Measurements from ENCODE around the gene SCN3A.
A peak's percentile ranks its signal among the peaks of the same experiment; 100 is the strongest.

Gene SCN3A

GRCh38 chr2:165109915-165110314 lies 93.9 kb downstream of the SCN3A start:
- DNase-seq, result no peak

- no peak for DNase-seq
Observed at GRCh38 chr2:165105926-165106325, 97.9 kb downstream of the SCN3A start.

- DNase-seq, result no peak
Observed at GRCh38 chr2:165087933-165088901, 115.6 kb downstream of the SCN3A start.

- DNase-seq, result no peak
Observed at GRCh38 chr2:165086337-165086736, 117.5 kb downstream of the SCN3A start.

GRCh38 chr2:165083326-165083725 lies 120.5 kb downstream of the SCN3A start:
- DNase-seq, result no peak

GRCh38 chr2:165082479-165082878 lies 121.4 kb downstream of the SCN3A start:
- DNase-seq, result no peak

- no peak for DNase-seq
Observed at GRCh38 chr2:165081276-165081675, 122.6 kb downstream of the SCN3A start.

- no peak for DNase-seq
Observed at GRCh38 chr2:165079432-165079831, 124.4 kb downstream of the SCN3A start.

GRCh38 chr2:165078913-165079312 lies 124.9 kb downstream of the SCN3A start:
- no peak for DNase-seq

GRCh38 chr2:165074884-165075283 lies 129.0 kb downstream of the SCN3A start:
- DNase-seq, result no peak

- DNase-seq, result no peak
Observed at GRCh38 chr2:165074323-165074722, 129.5 kb downstream of the SCN3A start.

- DNase-seq, result no peak
Observed at GRCh38 chr2:165070076-165070475, 133.8 kb downstream of the SCN3A start.

GRCh38 chr2:165069151-165069550 lies 134.7 kb downstream of the SCN3A start:
- DNase-seq, result no peak

- no peak for DNase-seq
Observed at GRCh38 chr2:165068487-165068757, 135.4 kb downstream of the SCN3A start.

GRCh38 chr2:165067643-165068486 lies 136.0 kb downstream of the SCN3A start:
- peak; percentile 87 for DNase-seq

- no peak for DNase-seq
Observed at GRCh38 chr2:165064743-165065142, 139.1 kb downstream of the SCN3A start.

- DNase-seq, result no peak
Observed at GRCh38 chr2:165060411-165060810, 143.4 kb downstream of the SCN3A start.

GRCh38 chr2:165058476-165059265 lies 145.2 kb downstream of the SCN3A start:
- no peak for DNase-seq

- no peak for DNase-seq
Observed at GRCh38 chr2:165057931-165058330, 145.9 kb downstream of the SCN3A start.

GRCh38 chr2:165057308-165057707 lies 146.5 kb downstream of the SCN3A start:
- no peak for DNase-seq

GRCh38 chr2:165056564-165056963 lies 147.3 kb downstream of the SCN3A start:
- no peak for DNase-seq

- no peak for DNase-seq
Observed at GRCh38 chr2:165055082-165055851, 148.6 kb downstream of the SCN3A start.

Measured in NCI-H748 treated with DMSO at 0.1 percent for 48 hours (cell line).